ENCODE data around the gene EGFR. TPM values are rescaled to one million over a fixed set of nuclear protein-coding genes. Genes with fewer than 3 reads are reported as not detected.

EGFR gene
- polyA plus RNA-seq, 1 donor from 2014 or later: 0.22 TPM

DNA sequence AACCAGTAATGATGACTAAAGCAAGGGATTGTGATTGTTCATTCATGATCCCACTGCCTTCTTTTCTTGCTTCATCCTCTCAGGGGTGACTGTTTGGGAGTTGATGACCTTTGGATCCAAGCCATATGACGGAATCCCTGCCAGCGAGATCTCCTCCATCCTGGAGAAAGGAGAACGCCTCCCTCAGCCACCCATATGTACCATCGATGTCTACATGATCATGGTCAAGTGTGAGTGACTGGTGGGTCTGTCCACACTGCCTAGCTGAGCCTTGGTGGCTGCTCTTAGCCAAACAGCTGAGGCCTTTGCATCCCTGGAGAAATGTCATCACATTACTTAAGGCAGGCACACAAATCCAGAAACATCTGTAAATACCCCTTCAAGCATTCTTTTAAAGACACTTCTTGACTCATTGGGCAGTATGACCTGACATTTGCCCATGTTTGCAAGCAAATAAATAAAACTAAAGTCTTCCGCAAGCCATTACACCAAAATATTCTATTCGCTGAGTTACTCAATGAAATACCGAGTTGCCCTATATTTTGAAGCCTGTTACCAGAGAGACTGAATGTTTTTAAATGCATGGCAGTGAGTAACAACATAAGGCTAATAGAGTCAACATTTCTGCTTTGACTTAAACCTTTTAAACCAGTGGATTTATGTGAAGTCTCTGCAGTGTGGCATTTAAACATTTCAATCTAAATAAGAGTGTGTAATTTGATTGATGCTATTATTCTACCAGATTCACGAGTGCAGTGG, 180.0 kb downstream of the EGFR start:
- no peaks in the 10 kb centered on the region for H3F3A ChIP-seq (ENCODE audit: insufficient read depth, low read length, poor library complexity, severe bottlenecking)
- H3K9ac ChIP-seq (ENCODE audit: low read length): no peak overlapping the region
- H3K27ac ChIP-seq (ENCODE audit: low read length): no peak overlapping the region
- no peaks in the 10 kb centered on the region for H3K9me2 ChIP-seq (ENCODE audit: insufficient read depth, low read length)
- no peak overlapping the region for H3K4me2 ChIP-seq (ENCODE audit: low read length)
- H3K4me3 ChIP-seq (ENCODE audit: low read length): no peak overlapping the region
- no peaks in the 10 kb centered on the region for H3K79me2 ChIP-seq (replicated peaks; ENCODE audit: insufficient read depth, low read length)
- no peak for TF ChIP-seq EP300 (conservative IDR thresholded peaks at IDR 0.05; ENCODE audit: poor library complexity, severe bottlenecking)
- no peak for TF ChIP-seq RAD21 (conservative IDR thresholded peaks at IDR 0.05)
- TF ChIP-seq MXI1 (conservative IDR thresholded peaks at IDR 0.05; ENCODE audit: poor library complexity, severe bottlenecking): no peak
- no peak for TF ChIP-seq SMC3 (conservative IDR thresholded peaks at IDR 0.05; ENCODE audit: poor library complexity)
- TF ChIP-seq, protein P1, sequence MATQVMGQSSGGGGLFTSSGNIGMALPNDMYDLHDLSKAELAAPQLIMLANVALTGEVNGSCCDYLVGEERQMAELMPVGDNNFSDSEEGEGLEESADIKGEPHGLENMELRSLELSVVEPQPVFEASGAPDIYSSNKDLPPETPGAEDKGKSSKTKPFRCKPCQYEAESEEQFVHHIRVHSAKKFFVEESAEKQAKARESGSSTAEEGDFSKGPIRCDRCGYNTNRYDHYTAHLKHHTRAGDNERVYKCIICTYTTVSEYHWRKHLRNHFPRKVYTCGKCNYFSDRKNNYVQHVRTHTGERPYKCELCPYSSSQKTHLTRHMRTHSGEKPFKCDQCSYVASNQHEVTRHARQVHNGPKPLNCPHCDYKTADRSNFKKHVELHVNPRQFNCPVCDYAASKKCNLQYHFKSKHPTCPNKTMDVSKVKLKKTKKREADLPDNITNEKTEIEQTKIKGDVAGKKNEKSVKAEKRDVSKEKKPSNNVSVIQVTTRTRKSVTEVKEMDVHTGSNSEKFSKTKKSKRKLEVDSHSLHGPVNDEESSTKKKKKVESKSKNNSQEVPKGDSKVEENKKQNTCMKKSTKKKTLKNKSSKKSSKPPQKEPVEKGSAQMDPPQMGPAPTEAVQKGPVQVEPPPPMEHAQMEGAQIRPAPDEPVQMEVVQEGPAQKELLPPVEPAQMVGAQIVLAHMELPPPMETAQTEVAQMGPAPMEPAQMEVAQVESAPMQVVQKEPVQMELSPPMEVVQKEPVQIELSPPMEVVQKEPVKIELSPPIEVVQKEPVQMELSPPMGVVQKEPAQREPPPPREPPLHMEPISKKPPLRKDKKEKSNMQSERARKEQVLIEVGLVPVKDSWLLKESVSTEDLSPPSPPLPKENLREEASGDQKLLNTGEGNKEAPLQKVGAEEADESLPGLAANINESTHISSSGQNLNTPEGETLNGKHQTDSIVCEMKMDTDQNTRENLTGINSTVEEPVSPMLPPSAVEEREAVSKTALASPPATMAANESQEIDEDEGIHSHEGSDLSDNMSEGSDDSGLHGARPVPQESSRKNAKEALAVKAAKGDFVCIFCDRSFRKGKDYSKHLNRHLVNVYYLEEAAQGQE (IDR thresholded peaks at IDR 0.05; ENCODE audit: borderline replicate concordance): no peak
- TF ChIP-seq, protein P2, sequence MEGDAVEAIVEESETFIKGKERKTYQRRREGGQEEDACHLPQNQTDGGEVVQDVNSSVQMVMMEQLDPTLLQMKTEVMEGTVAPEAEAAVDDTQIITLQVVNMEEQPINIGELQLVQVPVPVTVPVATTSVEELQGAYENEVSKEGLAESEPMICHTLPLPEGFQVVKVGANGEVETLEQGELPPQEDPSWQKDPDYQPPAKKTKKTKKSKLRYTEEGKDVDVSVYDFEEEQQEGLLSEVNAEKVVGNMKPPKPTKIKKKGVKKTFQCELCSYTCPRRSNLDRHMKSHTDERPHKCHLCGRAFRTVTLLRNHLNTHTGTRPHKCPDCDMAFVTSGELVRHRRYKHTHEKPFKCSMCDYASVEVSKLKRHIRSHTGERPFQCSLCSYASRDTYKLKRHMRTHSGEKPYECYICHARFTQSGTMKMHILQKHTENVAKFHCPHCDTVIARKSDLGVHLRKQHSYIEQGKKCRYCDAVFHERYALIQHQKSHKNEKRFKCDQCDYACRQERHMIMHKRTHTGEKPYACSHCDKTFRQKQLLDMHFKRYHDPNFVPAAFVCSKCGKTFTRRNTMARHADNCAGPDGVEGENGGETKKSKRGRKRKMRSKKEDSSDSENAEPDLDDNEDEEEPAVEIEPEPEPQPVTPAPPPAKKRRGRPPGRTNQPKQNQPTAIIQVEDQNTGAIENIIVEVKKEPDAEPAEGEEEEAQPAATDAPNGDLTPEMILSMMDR (IDR thresholded peaks at IDR 0.05; ENCODE audit: poor library complexity, severe bottlenecking): no peak
- TF ChIP-seq POLR2AphosphoS5 (IDR thresholded peaks at IDR 0.05): no peak
- no peak for TF ChIP-seq EZH2 (IDR thresholded peaks at IDR 0.05; ENCODE audit: borderline replicate concordance, insufficient read depth, low read length, poor library complexity, severe bottlenecking)
- no peak for TF ChIP-seq TAF1 (IDR thresholded peaks at IDR 0.05; ENCODE audit: low read depth)
- H3K9me3 ChIP-seq (ENCODE audit: low read length): no peaks in the 10 kb centered on the region
- no peaks in the 10 kb centered on the region for H3K36me3 ChIP-seq (ENCODE audit: insufficient read depth, low read length)
- H2AFZ ChIP-seq (ENCODE audit: low read depth, low read length): no peak overlapping the region
- no peaks in the 10 kb centered on the region for H4K20me1 ChIP-seq (ENCODE audit: insufficient read depth)
- no peaks in the 10 kb centered on the region for H3K27me3 ChIP-seq (ENCODE audit: insufficient read depth, low read depth, low read length)

DNA sequence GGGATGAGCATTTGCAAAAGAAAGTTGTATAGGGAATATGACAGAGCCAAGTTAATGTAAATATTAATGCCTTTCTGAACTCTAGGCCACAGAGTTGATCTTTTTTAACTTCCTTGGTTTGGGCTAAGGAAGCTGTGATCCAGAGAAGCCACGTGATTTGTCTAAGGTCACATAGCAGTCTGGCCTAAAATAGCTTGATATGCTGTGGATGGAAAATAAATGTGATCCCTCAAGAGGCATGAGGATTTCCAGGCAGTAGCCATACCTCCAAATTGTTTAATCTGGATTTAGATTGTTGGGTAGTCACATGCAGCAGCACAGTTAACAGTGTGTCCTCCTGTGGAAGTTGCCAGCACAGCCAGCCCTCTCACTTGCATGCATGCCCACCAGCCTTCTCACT, 180.6 kb downstream of the EGFR start:
- H3F3A ChIP-seq (ENCODE audit: insufficient read depth, low read length, poor library complexity, severe bottlenecking): no peaks in the 10 kb centered on the region
- TF ChIP-seq EP300 (conservative IDR thresholded peaks at IDR 0.05; ENCODE audit: poor library complexity, severe bottlenecking) (no peak), MXI1 (conservative IDR thresholded peaks at IDR 0.05; ENCODE audit: poor library complexity, severe bottlenecking) (no peak), RAD21 (conservative IDR thresholded peaks at IDR 0.05) (no peak), EZH2 (IDR thresholded peaks at IDR 0.05; ENCODE audit: borderline replicate concordance, insufficient read depth, low read length, poor library complexity, severe bottlenecking) (no peak), SMC3 (conservative IDR thresholded peaks at IDR 0.05; ENCODE audit: poor library complexity) (no peak), POLR2AphosphoS5 (IDR thresholded peaks at IDR 0.05) (no peak), TAF1 (IDR thresholded peaks at IDR 0.05; ENCODE audit: low read depth) (no peak)
- TF ChIP-seq, protein P2 (IDR thresholded peaks at IDR 0.05; ENCODE audit: poor library complexity, severe bottlenecking): no peak
- TF ChIP-seq, protein P1 (IDR thresholded peaks at IDR 0.05; ENCODE audit: borderline replicate concordance): no peak
- H4K20me1 ChIP-seq (ENCODE audit: insufficient read depth): no peaks in the 10 kb centered on the region
- no peaks in the 10 kb centered on the region for H3K9me3 ChIP-seq (ENCODE audit: low read length)
- no peak overlapping the region for H2AFZ ChIP-seq (ENCODE audit: low read depth, low read length)
- H3K4me2 ChIP-seq (ENCODE audit: low read length): no peak overlapping the region
- H3K9ac ChIP-seq (ENCODE audit: low read length): no peak overlapping the region
- no peaks in the 10 kb centered on the region for H3K9me2 ChIP-seq (ENCODE audit: insufficient read depth, low read length)
- H3K4me3 ChIP-seq (ENCODE audit: low read length): no peak overlapping the region
- no peaks in the 10 kb centered on the region for H3K79me2 ChIP-seq (replicated peaks; ENCODE audit: insufficient read depth, low read length)
- no peaks in the 10 kb centered on the region for H3K27me3 ChIP-seq (ENCODE audit: insufficient read depth, low read depth, low read length)
- H3K27ac ChIP-seq (ENCODE audit: low read length): no peak overlapping the region
- no peaks in the 10 kb centered on the region for H3K36me3 ChIP-seq (ENCODE audit: insufficient read depth, low read length)

All from neural cell (in vitro differentiated cells).